IPS-11a (cell line): Measurements from ENCODE around the gene LMX1B.

Source experiments
- H3K4me3 ChIP-seq: one replicate; pipeline ENCODE4 v1.5.1; 2013; ENCODE audit warnings: low read depth, low read length, control low read depth

The LMX1B gene

GRCh38 chr9:126734877-126735276 lies 121.1 kb downstream of the LMX1B start:
- H3K4me3 ChIP-seq: no peak overlapping the region

DNA sequence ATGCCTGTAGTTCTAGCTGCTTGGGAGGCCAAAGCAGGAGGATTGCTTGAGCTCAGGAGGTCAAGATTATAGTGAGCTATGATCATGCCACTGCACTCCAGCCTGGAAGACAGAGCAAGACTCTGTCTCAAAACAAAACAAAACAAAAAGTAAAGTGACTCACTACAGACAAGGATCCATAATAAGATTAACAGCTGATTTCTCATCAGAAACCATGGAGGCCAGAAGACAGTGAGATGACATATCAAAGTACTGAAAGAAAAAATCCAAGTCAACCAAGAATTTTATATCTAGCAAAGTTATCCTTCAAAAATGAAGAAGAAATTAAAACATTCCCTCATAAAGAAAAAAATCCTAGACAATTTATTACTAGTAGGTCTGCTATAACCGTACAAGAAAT lies 121.8 kb downstream of the LMX1B start:
- no peak overlapping the region for H3K4me3 ChIP-seq

DNA sequence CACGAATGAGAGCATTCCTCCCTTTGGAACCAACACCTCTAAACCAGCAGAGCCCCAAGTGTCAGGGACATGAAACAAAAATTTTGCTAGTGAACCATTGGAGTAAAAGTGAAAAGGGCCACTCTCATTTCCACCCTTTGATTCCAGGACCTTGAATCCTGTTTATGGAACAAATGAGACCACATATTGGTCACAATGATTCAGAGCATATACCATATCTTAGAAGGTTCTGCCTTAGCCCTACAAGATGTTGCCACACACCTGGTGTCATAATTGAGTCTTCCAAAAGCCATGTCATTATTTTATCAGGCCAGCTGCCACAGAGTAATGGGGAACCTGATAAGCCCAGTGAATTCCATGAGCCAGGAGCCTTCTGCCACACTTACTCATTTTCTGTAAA lies 124.8 kb downstream of the LMX1B start:
- H3K4me3 ChIP-seq: no peak overlapping the region

- H3K4me3 ChIP-seq: no peak overlapping the region
These were observed 129.3 kb downstream of the LMX1B start for GRCh38 chr9:126743041-126743440.

GRCh38 chr9:126745574-126746411 lies 132.1 kb downstream of the LMX1B start:
- no peak overlapping the region for H3K4me3 ChIP-seq
